Glutamatergic neuron (in vitro differentiated cells): ENCODE measurements around the gene QPCT. TPM values are rescaled to one million over a fixed set of nuclear protein-coding genes. Genes with fewer than 3 reads are reported as not detected.

Source experiments
- DNase-seq: peaks from one replicate; pipeline ENCODE4 v3.0.0; 2022
- H3K27ac Mint-ChIP-seq: one replicate; pipeline ENCODE4 v1.8.0; 2020; ENCODE audit warnings: mild to moderate bottlenecking, mixed read lengths, inconsistent platforms; ENCODE audit not compliant: unreplicated experiment
- H3K27me3 Mint-ChIP-seq: one replicate; pipeline ENCODE4 v1.8.0; 2020; ENCODE audit warnings: mild to moderate bottlenecking, moderate library complexity, mixed read lengths, inconsistent platforms; ENCODE audit not compliant: unreplicated experiment
- H3K36me3 Mint-ChIP-seq: one replicate; pipeline ENCODE4 v1.8.0; 2020; ENCODE audit warnings: mild to moderate bottlenecking, mixed read lengths, inconsistent platforms; ENCODE audit not compliant: unreplicated experiment
- H3K4me1 Mint-ChIP-seq: one replicate; pipeline ENCODE4 v1.8.0; 2020; ENCODE audit warnings: mild to moderate bottlenecking, low read depth, mixed read lengths, inconsistent platforms; ENCODE audit not compliant: unreplicated experiment
- H3K4me3 Mint-ChIP-seq: one replicate; pipeline ENCODE4 v1.8.0; 2020; ENCODE audit warnings: mild to moderate bottlenecking, mixed read lengths, inconsistent platforms; ENCODE audit not compliant: unreplicated experiment
- H3K9me3 Mint-ChIP-seq: one replicate; pipeline ENCODE4 v1.8.0; 2020; ENCODE audit warnings: mild to moderate bottlenecking, moderate library complexity, mixed read lengths, inconsistent platforms; ENCODE audit not compliant: unreplicated experiment
- total RNA-seq: library from RNA; stranded (reverse); fragmentation: NEBNext Ultra II Directional; extraction: Animal tissue kit (Norgen Biotek cat#: 25700); gene quantifications from one replicate; pipeline ENCODE4 v1.2.1, GENCODE V29; 2021; ENCODE audit not compliant: unreplicated experiment
- TF ChIP-seq, protein P1 (sequence below): fragments of 200-600 bp; sonication (generic); IDR thresholded peaks from one replicate; pipeline ENCODE4 v1.5.0; 2021; ENCODE audit not compliant: partially characterized antibody, unreplicated experiment

The QPCT gene
- total RNA-seq, 1 donor from 2014 or later: 7.4 TPM

- TF ChIP-seq, protein P1, sequence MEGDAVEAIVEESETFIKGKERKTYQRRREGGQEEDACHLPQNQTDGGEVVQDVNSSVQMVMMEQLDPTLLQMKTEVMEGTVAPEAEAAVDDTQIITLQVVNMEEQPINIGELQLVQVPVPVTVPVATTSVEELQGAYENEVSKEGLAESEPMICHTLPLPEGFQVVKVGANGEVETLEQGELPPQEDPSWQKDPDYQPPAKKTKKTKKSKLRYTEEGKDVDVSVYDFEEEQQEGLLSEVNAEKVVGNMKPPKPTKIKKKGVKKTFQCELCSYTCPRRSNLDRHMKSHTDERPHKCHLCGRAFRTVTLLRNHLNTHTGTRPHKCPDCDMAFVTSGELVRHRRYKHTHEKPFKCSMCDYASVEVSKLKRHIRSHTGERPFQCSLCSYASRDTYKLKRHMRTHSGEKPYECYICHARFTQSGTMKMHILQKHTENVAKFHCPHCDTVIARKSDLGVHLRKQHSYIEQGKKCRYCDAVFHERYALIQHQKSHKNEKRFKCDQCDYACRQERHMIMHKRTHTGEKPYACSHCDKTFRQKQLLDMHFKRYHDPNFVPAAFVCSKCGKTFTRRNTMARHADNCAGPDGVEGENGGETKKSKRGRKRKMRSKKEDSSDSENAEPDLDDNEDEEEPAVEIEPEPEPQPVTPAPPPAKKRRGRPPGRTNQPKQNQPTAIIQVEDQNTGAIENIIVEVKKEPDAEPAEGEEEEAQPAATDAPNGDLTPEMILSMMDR: no peak
- Mint-ChIP-seq H3K27ac (no peak overlapping the region), H3K36me3 (no peaks in the 10 kb centered on the region), H3K9me3 (peaks cover 2% of the 10 kb centered on the region), H3K4me1 (peaks cover 7% of the 10 kb centered on the region), H3K4me3 (no peak overlapping the region), H3K27me3 (no peaks in the 10 kb centered on the region)
- DNase-seq: no peak
These were observed 12.6 kb downstream of the QPCT start for GRCh38 chr2:37357069-37357468.

- H3K9me3 Mint-ChIP-seq: peaks cover 2% of the 10 kb centered on the region
- no peaks in the 10 kb centered on the region for H3K27me3 Mint-ChIP-seq
- peak; percentile 30 for DNase-seq
- TF ChIP-seq, protein P1: no peak
- no peak overlapping the region for H3K4me3 Mint-ChIP-seq
- H3K36me3 Mint-ChIP-seq: no peaks in the 10 kb centered on the region
- H3K4me1 Mint-ChIP-seq: peaks cover 7% of the 10 kb centered on the region
- no peak overlapping the region for H3K27ac Mint-ChIP-seq
These were observed 13.1 kb downstream of the QPCT start for GRCh38 chr2:37357530-37357929.

DNA sequence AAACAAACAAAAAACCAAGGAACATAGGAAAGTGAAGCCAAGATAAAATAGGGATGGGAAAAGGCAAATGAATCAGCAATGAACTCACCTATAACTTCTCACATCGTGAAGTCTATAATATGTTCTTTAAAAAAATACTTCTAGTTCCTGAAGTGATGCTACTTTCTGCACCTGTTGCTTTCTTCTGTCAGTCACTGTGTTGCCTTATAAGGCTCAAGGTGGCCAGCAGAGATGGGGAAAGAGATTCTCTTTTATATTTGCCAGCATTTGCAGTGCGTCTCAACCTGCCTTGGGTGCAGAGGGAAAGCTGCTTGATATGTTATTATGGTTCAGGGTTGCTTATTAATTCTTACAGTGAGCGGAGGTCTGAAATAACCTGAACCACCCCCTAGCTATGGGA is 14.0 kb downstream of the QPCT start:
- no peak overlapping the region for H3K27ac Mint-ChIP-seq
- peaks cover 7% of the 10 kb centered on the region for H3K4me1 Mint-ChIP-seq
- H3K36me3 Mint-ChIP-seq: no peaks in the 10 kb centered on the region
- H3K4me3 Mint-ChIP-seq: no peak overlapping the region
- TF ChIP-seq, protein P1: no peak
- peaks cover 2% of the 10 kb centered on the region for H3K9me3 Mint-ChIP-seq
- H3K27me3 Mint-ChIP-seq: no peaks in the 10 kb centered on the region
- DNase-seq: no peak

DNA sequence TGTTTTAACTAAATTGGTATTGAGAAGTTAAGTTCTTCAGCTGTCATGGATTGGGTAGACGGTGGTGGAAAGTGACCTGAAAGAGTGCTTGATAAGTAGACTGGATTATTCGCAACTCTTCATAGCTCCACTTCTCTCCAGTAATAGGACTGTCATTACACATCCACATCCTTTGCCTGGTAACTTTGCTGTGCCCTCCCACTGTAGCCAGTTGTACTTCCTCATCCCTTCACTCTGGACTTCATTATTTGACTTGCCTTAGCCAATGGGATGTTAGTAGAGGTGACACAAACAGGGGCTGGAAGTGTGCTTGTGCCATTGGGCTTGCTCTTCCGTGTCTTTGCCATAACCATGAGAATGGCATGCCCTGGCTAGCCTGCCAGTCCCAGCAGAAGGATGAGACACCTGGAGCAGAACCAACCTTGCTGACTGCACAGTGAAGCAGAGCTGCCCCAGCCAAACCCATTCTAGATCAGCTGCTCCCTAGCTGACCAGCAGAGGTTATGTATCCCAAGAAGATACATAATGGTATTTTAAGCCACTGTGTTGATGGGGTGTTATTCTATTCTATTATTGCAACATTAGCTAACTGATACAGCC is 16.9 kb downstream of the QPCT start:
- Mint-ChIP-seq H3K4me1 (peaks cover 3% of the 10 kb centered on the region), H3K27ac (no peak overlapping the region), H3K9me3 (peaks cover 2% of the 10 kb centered on the region), H3K36me3 (no peaks in the 10 kb centered on the region), H3K4me3 (no peak overlapping the region), H3K27me3 (no peaks in the 10 kb centered on the region)
- DNase-seq: no peak
- TF ChIP-seq, protein P1: no peak

- H3K4me3 Mint-ChIP-seq: no peak overlapping the region
- H3K9me3 Mint-ChIP-seq: peaks cover 2% of the 10 kb centered on the region
- TF ChIP-seq, protein P1: no peak
- H3K36me3 Mint-ChIP-seq: no peaks in the 10 kb centered on the region
- H3K4me1 Mint-ChIP-seq: no peaks in the 10 kb centered on the region
- no peak overlapping the region for H3K27ac Mint-ChIP-seq
- no peak for DNase-seq
- no peaks in the 10 kb centered on the region for H3K27me3 Mint-ChIP-seq
These were observed 17.7 kb downstream of the QPCT start for GRCh38 chr2:37361994-37362698.
